Measurements from ENCODE around the gene VEGFC.

DNA sequence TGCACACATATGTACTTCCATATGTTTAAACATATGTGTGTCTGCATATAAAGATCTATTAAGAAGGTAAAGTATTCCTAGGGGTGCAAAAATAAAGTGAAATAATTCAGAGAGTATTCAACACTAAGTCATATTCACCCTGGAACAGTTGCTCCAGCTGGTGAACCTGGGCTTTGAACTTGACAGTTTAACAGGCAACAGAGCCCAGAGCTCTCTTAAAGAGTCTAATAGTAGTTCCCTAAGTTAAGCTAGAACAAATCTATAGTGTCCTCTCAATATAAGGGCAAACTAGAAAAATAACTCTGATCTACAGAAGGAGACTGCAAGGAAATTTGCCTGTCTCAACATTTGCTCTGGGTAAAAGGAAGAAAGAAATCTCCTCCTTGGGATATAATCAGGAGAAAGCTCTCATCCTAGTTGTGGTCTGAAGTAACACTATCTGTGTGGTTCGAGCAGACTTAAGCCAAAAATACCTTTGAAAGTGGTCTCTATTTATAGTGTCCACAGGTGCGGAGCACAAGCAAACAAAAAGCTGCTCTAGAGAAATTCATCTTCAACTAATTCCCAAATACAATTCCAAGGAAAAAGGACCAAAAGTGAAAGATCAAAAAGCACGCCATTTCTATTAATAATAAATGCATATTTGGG, 29.9 kb downstream of the VEGFC start:
- no peak for TF ChIP-seq POLR2A (IDR thresholded peaks at IDR 0.05; ENCODE audit: low read depth, low read length)
- no peak for TF ChIP-seq POLR2AphosphoS5 (IDR thresholded peaks at IDR 0.05; ENCODE audit: low read depth, low read length)

All from GM12891 (cell line).